H4 (cell line): ENCODE data around the gene UBE2H. TPM values are rescaled to one million over a fixed set of nuclear protein-coding genes. Genes with fewer than 3 reads are reported as not detected.
A peak's percentile ranks its signal among the peaks of the same experiment; 100 is the strongest.
"Not testable (repeated sequence)": the region's sequence is repeated elsewhere in the genome, so short reads cannot be mapped to it uniquely, and the experiment has no call there.

Source experiments
- DNase-seq: peaks from one replicate; pipeline ENCODE4 v3.0.0-alpha.2; 2015; ENCODE audit warnings: low spot score
- total RNA-seq: library from RNA; depleted of rRNA; stranded (reverse); fragments of >200 nt; shearing (Covaris generic); gene quantifications from 2 replicates; pipeline ENCODE4 v1.2.3, GENCODE V29; 2014

The UBE2H gene
- total RNA-seq, 1 experiment from 2014 or later = 32.5 TPM

DNA sequence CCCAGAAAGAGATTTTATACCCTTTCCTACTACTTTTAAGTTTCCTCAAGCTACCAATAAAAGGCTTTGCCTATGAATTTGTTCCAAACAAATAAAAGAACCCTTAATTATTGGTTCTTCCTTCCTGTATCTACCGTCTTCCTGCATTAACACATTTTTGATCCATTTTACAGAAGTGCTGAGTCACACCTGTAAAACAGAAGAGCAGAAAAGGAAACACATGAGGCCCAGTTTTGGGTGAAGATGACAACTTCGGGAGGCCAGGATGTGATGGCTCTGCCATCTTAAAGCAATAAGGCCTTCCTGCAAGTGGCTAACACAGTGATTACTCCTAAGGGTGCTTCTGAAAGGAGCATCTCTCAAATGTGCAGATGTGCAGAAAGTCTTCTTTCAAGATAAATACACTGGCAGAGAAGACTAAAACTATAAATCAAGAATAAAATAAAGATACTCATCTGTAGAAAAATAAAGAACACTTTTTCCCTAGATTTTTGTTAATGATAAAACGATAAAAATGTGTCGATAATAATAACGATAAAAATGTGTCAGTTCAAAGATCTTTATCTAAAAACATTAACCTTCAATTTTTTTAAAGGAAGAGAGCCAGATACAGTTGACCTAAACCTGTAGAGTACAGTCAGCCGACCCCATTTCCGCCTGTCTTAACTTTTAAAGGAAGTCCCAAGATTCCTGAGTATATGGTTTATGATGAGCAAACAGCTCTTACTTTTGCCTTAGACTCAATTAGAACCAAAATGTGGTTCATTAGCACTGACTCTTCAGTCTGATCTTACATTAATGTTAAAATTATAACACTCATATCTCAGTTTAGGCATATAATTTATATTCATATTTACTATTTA, 108.6 kb downstream of the UBE2H start:
- DNase-seq = no peak

DNA sequence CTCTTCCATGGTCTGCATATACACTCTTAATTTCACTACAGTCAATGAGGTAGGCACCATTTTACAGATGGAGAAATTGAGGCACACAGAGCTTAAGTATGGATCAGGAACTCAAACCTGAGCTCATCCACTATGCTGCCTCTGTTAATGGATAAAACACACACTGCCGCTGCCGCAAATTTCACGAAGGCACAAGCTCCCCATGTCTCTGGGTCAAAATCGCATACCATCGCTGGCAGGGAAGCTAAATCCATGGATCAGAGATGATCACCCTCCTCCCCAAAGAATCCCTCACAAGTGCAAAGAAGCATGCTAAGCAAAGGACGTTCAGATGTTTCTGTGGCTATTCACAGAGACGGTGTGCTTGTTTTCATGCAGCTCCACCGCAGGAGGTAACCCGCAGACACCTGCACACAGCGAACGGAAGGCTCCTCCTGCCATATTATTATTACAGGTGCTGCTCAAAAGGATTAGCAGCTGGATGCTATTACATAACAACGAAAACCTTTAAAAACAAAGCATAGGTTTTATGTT, 109.3 kb downstream of the UBE2H start:
- no peak for DNase-seq

DNA sequence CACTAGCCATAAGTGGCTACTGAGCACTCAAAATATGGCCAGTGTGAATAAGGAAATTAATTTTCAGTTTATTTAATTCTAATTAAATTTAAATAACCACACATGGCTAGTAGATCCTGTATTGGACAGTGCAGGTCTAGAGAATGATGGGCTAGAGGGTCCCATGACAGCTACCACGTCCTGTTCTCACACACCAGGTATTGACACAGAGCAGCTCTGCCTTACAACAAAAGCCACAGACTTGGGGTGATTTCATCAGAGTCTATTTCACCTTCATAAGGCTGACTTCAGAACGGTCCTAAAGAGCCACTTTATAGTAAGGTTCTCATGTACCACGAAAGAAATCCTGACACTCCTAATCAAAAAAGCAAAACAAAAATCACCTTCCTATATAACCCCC, 111.3 kb downstream of the UBE2H start:
- no peak for DNase-seq

DNA sequence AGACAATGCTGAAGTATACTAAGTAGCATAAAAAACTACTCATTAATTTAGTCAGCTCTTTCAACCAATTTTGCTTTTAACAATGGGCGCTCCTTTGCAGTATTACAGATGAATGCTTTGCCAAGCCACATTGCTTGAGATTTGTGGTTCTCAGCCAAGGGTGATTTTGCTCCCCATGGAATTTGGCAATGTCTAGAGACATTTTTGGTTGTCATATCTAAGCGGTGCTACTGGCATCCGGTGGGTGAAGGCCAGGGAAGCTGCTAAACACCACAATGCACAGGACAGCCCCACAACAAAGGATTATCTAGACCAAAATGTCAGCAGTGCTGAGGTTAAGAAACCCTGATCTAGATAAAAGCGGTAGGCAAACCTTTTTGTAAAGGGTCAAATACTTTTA, 112.0 kb downstream of the UBE2H start:
- peak; percentile 46 for DNase-seq

DNA sequence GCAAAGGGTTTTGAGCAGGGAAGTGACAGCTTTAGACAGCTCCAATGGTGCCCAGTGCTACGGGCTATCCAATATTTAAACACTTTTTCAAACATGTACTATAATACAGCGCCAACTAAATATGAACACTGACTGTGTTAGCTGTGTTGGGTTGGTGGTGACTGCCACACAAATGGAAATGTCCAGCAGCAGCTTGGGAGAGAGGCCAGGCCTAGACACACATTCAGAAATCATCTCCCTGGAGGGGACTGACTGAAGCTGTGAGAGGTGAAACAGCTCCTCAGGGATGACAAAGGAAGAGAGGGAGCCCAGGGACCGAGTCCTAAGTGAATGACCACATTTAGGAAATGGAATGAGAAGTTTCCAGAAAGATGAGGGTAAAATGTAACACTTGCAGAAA, 115.8 kb downstream of the UBE2H start:
- no peak for DNase-seq

DNA sequence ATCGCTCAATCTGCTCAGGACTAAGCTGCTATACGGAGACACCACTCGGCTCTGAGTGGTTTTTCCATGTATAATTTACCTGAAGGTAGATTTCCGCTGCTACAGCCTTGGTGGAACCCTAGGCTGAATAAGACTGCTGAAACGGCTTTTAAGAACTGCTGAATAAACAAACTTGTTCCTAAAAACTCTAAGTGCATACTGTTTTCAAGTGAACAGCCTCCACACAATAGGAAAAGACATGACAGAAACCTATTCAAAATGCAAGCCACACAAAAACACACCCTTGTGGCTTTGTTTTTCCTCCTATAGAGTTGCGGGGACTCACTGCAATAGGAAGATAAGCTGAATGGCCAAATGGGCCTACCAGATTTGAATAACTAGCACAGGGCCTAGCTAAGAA, 117.2 kb downstream of the UBE2H start:
- DNase-seq = no peak

DNA sequence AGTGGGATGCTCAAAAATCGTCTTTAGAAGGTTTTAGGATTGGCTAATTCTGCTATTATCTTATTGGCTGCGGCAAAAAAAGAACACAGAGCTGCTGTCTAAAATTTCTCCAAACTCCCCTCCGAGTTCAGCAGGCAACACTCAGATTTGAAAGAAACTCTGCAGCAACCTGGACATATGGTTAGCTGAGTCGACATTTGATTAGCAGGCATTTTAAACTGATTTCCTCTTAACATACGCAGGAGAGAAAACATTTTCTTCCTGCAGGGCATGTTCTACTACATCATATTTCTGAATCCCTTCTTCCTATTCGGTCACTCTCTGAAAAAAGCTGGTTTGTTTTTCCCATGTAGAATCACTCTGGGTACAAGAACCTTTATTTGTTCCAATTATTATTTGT, 119.4 kb downstream of the UBE2H start:
- DNase-seq = not testable (repeated sequence)

DNA sequence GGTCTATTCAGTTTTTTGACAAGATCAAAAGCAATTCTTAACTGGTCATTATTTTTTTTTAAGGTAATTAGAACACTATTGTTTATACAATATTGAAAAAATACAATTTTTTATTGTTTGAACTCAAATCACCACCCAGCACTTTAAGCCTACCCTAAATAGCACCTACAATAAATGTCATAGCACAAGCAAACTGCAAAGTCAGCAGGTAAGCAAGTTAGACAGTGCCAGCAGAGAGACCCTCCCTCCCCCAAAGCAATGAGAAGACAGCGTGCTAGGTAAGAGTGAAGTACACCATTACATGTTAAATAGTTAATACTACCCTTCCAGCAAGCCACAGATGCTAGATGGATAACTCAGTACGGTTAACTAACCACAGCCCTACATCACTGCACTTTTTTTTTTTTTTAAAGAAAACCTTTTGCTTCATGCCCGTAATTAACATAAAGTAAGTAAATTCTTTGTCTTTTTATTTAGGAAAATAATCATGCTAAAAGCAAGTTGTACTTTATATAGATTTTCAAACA, 120.0 kb downstream of the UBE2H start:
- DNase-seq = no peak

DNA sequence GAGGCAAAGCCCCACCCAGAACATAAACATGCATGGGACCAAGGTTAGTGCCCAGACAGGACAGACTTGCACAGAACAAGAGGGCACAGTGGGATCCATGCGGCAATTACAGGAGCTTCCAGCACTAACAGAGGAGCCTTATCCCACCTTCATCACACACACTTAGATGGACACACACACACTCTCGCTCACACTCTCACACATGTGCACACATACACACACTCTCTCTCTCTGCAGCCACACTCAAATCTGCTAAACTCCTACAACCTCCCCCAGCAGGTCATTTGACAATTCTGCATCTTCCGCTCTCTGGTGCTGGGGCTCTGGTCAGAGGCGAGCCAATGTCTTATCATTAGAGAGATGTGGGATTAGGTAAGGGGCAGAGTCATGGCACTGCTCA, 120.5 kb downstream of the UBE2H start:
- no peak for DNase-seq

DNA sequence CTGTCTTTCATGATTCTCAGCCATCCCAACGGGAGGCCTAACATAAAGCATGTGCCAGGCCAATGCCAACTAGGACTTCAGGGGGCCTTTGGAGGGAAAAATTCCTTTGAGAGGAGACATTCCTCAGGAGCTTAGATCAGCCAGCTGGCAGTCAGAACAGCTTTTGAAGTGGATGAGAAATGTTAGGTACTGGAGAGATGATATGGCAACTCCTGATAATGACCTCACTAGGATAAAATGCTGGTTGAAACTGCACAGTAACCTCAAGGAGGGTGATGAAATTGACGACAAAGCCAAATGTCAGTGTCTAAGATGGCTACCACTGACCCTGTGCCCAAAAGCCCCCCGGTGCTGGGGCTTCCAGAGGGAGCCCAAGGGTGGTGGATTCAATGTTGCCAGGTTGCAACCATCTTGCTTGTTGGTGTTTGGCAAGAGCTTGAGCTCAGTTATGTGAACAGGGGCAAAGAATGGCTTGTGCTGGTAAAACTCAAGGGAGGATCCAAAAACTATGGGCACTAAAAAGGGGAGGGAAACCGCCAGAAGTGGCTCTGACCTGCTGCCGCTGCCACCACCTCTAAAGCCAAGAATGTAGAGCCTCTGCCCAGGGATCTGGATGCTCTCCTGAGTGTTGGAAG, 121.2 kb downstream of the UBE2H start:
- peak; percentile 93 for DNase-seq

DNA sequence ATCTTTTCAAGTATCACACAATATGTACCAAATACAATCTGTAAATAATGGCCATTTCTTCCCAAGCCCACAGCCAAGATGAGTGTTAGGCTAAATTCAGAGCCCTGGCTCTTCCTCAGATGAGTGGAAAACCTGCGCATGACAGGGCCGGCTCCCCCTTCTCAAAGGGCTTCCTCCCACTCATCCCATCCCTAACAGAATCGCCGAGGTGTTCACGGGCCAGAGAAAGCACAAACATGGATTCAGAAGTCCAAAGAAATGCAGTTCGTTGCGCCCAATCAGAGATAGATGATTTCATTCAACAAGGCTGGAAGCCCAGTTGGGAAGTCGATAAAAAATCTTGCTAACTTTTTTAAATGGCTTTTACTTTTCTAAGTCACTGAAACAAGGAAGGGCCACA, 121.8 kb downstream of the UBE2H start:
- no peak for DNase-seq

DNA sequence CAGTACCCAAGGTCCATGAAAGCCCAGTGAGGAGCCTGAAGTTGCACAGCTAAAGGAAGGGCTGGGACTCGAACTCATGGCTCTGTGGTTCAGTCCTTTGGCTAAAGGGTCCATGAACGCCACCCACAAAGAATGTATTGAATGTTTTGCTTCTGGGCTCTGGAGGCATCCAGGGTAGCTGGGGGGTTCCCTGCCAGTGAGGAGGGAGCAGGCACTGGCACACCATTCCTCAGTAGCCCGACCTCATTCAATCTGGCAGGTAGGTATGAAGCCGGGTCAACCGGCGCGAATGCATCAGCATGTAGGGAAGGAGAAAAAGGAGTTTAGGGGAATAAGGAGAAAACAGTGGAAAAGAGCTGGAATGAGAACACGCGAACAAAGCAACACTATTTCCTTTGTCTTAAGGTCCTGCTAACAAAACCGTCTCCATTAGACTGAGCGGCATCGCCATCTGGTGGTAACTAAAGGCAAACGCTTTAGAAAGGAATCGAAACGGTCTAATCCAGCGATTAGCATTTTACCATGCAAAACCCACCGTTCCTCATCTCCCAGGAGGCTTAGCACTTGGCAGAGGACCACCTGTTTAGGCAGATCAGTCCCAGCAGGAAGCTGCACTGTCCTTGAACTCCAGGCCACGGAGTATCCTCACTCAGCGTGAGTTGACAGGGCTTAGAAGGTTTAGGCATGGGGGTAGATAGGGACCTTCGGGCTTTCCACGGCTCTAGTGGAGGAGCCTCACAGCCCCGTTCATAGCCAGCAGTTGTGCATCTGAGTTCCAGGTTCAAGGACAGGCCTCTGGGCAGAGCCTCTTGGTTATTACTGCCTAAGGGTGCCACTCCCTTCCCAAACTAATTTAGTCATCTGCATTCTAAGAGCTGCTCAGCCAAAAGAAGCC, 122.8 kb downstream of the UBE2H start:
- peak; percentile 85 for DNase-seq

DNA sequence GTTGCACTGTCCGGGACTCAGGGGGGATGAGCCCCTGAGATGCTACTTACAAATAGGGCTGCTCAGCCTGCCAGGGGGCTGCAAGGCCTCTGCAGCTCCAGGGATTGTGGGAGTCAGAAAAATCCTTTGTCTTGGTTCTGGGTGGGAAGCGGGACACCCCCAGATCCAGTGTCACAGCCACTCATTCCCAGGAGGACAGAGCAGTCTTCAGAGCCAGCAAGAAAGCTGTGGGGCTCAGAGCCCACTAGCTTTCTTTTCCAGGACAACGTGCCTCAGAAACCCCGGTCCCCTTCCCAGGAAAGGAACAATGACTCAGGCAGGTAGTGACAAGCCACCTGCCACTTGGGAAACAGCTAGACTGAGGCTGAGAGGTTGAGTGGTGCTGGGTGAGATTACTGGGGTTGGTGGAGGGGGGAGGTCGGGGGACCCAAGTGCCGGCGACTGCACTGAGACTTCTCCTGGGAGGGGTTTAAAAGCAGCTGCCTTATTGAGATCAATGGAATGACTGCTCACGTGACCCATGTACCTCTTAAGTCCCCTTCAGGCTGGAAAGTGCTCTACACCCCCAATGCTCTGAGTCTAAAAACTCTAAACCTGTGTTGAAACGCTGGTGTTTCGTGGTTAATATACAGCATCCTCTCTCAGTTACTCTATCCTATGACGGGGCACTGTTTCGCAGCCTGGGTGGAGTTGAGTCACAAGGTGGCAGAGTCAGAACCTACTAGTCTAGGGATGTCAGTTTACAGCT, 123.6 kb downstream of the UBE2H start:
- no peak for DNase-seq

DNA sequence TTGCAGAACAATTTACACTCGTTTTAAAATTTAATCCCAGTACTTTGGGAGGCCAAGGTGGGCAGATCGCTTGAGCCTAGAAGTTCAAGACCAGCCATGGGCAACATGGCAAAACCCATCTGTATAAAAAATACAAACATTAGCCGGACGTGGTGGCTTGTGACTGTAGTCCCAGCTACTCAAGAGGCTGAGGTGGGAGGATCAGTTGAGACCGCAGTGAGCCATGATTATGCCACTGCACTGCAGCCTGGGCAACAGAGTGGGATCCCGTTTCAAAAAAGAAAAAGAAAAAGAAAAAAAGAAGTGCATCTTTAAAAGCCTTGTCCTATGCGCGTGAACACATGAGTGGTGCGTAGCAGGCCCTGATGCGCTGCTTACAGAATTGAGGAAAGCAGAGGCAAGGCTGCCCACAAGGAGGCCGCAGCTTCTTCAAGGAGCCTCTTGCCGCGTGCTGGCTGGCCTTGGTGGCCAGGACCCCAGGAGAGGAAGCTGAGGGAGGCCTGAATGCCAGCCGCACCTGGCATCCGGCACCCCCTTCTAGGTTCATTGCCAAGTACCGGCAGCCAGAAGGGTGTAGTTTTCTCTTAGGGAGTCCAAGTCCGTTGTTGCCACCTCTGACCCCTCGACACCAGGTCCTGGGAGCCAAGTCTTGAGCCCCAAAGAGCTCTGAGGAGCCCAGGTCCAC, 124.5 kb downstream of the UBE2H start:
- no peak for DNase-seq

DNA sequence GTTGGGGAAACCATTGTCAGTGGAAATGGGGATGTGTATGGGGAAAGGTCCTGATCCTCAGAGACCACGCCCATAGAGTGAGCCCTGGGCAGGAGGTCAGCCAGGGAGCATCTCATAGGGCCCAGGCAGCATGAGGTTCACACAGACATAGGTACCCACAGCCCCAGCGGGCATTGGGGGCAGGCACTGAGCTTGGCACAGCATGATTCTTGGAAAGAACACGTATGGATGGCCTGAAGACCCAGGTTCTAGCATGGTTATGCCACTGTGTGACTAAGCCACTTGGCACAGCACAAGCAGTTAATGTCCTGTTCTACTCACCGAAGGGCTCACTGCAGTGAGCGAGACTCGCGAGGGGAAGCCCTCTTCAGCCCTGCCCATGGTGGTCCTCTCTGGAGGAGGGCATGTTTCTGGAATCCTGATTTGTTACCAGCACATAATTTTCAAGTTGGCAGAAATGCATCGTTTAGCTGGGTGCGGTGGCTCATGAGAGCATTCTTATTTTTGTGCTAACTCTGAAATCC, 125.2 kb downstream of the UBE2H start:
- no peak for DNase-seq

DNA sequence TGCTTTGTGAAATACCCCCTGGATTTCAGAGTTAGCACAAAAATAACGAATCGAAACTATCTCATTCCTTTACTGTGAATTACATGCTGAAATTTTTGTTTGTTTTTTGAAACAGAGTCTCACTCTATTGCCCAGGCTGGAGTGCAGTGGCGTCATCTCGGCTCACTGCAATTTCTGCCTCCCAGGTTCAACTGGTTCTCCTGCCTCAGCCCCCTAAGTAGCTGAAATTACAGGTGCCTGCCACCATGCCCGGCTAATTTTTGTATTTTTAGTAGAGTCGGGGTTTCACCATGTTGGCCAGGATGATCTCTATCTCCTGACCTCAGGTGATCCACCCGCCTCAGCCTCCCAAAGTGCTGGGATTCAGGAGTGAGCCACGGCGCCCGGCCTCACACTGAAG, 125.9 kb downstream of the UBE2H start:
- DNase-seq = not testable (repeated sequence)

DNA sequence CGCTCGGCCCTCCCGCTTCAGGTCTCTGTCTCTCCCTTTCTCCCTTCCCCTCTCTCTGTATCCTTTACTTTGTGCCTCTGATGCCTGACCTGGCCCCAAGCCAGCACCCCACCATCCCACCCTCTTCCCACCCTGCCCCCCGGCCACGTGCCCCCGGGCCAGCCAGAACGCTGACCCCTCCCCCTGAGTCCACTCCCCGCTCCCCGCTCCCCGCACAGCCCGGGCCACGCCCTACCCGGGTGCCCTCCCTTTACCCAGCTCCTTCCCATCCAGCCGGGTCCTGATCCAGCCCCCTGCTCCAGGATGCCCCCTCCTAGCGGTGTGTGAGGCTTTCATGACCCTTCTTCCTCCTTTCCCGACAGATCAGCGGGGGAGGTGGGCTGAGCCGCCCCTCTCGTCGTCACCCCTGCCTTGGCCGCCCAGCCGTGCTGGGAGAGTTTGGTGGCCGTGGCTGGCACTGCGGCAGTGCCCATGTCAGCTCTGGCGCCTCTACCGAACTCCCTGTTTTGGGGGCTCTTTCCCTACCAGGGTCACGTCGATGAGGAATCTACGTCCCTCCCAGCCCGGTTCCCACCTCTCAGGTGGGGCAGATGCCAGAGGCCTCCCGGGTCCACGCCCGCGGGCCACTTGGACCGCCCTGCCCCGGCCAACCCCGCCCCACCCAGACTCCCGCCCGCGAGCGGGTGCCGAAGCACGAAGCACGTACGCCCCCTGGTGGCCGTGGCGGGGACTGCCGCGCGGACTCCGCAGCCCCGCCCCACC, 127.4 kb downstream of the UBE2H start:
- peak; percentile 64 for DNase-seq

DNA sequence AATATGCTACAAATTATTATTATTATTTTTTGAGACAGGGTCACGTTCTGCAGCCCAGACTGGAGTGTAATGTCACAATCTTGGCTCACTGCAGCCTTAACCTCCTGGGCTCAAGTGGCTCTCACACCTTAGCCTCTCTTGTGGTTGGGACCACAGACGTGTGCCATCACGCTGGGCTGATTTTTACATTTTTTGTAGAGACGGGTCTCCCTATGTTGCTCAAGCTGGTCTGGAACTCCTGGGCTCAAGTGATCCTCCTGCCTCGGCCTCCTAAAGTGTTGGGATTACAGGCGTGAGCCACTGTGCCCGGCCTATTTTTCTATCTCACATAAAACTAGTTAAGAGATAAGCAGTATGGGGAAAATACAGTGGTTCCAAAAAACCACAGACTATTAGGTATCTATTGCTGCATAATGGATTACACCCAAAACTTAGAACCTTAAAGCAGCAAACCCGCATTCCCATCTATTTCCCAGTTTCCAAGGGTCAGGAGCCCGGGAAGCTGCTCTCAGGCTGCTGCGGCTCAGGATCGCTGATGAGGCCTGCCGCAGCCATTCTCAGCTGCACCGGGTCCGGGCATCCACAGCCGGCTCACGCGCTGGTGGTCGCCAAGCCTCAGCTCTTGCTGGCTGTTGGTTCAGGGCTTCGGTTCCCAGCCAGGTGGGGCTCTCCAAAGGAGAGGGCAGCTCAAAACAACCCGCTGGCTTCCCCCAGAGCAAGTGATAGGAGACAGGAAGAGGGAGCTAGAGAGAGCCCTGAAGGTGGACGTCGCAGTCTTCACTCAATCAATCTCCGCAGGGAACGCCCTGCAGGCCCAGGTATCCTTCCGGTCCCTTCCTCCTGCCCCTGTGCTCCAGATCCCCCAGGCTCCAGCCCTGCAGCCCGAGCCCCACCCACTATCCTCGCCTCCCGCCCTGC, 128.2 kb downstream of the UBE2H start:
- peak; percentile 80 for DNase-seq
